HT-29 (cell line): ENCODE measurements around the gene PRRG1. TPM values are rescaled to one million over a fixed set of nuclear protein-coding genes. Genes with fewer than 3 reads are reported as not detected.
"Not testable (repeated sequence)": the region's sequence is repeated elsewhere in the genome, so short reads cannot be mapped to it uniquely, and the experiment has no call there.

ENCODE experiments used
- DNase-seq: peaks from one replicate; pipeline ENCODE4 v3.0.0-alpha.2; 2015; ENCODE audit warnings: low spot score
- total RNA-seq: library from RNA; depleted of rRNA; stranded (reverse); fragments of >200 nt; shearing (Covaris generic); gene quantifications from 2 replicates; pipeline ENCODE4 v1.2.3, GENCODE V29; 2014; rRNA removed

PRRG1 gene
- total RNA-seq, 1 experiment from 2014 or later = 4.0 TPM

GRCh38 chrX:37468124-37468739 lies 119.1 kb downstream of the PRRG1 start:
- no peak for DNase-seq

- DNase-seq = no peak
Observed at GRCh38 chrX:37470711-37471110, 121.5 kb downstream of the PRRG1 start.

GRCh38 chrX:37472836-37473235 lies 123.7 kb downstream of the PRRG1 start:
- DNase-seq = no peak

- DNase-seq = no peak
Observed at GRCh38 chrX:37474478-37474877, 125.3 kb downstream of the PRRG1 start.

- DNase-seq = no peak
Observed at GRCh38 chrX:37476571-37477170, 127.5 kb downstream of the PRRG1 start.

GRCh38 chrX:37484335-37484734 lies 135.2 kb downstream of the PRRG1 start:
- DNase-seq = peak; percentile 31

- DNase-seq = no peak
Observed at GRCh38 chrX:37485429-37485828, 136.3 kb downstream of the PRRG1 start.

- no peak for DNase-seq
Observed at GRCh38 chrX:37487271-37487670, 138.1 kb downstream of the PRRG1 start.

- no peak for DNase-seq
Observed at GRCh38 chrX:37488323-37488722, 139.2 kb downstream of the PRRG1 start.

- DNase-seq = no peak
Observed at GRCh38 chrX:37491686-37492085, 142.5 kb downstream of the PRRG1 start.

GRCh38 chrX:37495760-37496159 lies 146.6 kb downstream of the PRRG1 start:
- DNase-seq = peak; percentile 20

- not testable (repeated sequence) for DNase-seq
Observed at GRCh38 chrX:37497126-37497525, 148.0 kb downstream of the PRRG1 start.

- not testable (repeated sequence) for DNase-seq
Observed at GRCh38 chrX:37498323-37498722, 149.2 kb downstream of the PRRG1 start.

- not testable (repeated sequence) for DNase-seq
Observed at GRCh38 chrX:37499649-37500048, 150.5 kb downstream of the PRRG1 start.

- no peak for DNase-seq
Observed at GRCh38 chrX:37504991-37505390, 155.8 kb downstream of the PRRG1 start.

Other genes with a start within 250 kb of the PRRG1 start
- 0.76 and 0.78 TPM in 2 replicates for gene LANCL3, start 222.3 kb downstream of the PRRG1 start, total RNA-seq